SU-DHL-6 (cell line): Measurements from ENCODE around the gene PPP2R2B.

Source experiments
- EZH2phosphoT487 ChIP-seq: fragments of 200-600 bp; sonication (generic), shearing (Covaris generic); conservative IDR thresholded peaks from 2 replicates; pipeline ENCODE4 v1.6.1; 2018; ENCODE audit warnings: mild to moderate bottlenecking, antibody characterized with exemption, low read length, moderate library complexity, mixed read lengths
- TF ChIP-seq, protein P1 (sequence below): fragments of 200-600 bp; sonication (generic); IDR thresholded peaks from one replicate; pipeline ENCODE4 v1.5.1; 2017; ENCODE audit warnings: antibody characterized with exemption, mild to moderate bottlenecking, low read length, moderate library complexity; ENCODE audit not compliant: insufficient read depth, poor library complexity, severe bottlenecking

DNA sequence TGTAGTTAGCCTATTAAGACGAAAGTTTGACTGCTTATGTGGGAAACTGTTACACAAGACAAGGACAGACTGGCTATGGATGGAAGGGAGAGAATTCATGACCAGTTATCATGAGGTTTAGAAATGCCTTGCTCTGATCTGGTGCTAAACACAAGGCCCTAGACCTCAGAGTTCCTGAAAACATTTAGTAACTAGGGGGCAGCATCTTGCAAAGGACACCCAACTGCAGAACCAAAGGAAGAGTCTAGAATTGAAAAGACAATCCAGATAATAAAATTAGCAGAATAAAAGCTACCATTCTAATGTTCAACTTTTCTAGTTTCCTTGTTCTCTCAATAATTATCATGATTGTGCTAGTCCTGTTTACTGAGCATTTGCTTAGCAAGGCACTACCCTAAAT, 232.1 kb downstream of the PPP2R2B start:
- TF ChIP-seq, protein P1, sequence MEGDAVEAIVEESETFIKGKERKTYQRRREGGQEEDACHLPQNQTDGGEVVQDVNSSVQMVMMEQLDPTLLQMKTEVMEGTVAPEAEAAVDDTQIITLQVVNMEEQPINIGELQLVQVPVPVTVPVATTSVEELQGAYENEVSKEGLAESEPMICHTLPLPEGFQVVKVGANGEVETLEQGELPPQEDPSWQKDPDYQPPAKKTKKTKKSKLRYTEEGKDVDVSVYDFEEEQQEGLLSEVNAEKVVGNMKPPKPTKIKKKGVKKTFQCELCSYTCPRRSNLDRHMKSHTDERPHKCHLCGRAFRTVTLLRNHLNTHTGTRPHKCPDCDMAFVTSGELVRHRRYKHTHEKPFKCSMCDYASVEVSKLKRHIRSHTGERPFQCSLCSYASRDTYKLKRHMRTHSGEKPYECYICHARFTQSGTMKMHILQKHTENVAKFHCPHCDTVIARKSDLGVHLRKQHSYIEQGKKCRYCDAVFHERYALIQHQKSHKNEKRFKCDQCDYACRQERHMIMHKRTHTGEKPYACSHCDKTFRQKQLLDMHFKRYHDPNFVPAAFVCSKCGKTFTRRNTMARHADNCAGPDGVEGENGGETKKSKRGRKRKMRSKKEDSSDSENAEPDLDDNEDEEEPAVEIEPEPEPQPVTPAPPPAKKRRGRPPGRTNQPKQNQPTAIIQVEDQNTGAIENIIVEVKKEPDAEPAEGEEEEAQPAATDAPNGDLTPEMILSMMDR: no peak
- no peak for TF ChIP-seq EZH2phosphoT487
